ENCODE results near the gene AKT1. TPM values are rescaled to one million over a fixed set of nuclear protein-coding genes. Genes with fewer than 3 reads are reported as not detected.
"Not testable (repeated sequence)": the region's sequence is repeated elsewhere in the genome, so short reads cannot be mapped to it uniquely, and the experiment has no call there.

The AKT1 gene
- total RNA-seq, 1 donor from 2014 or later: 155 TPM

DNA sequence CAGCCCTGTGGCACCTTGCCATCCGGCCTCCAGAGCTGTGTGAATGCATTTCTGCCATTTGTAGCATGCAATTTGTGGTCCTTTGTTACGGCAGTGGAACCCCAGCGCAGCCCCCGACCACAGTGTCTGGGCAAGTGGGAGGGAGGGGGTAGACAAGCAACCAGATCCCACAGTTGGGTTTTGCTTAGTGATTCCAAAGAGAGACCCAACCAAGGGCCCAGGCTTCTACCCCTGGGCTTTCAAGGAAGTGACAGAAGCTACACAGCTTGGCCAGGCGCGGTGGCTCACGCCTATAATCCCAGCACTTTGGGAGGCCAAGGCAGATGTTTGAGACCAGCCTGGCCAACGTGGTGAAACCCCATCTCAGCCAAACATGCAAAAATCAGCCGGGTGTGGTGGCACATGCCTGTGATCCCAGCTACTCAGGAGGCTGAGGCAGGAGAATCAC is 23.2 kb upstream of the AKT1 start:
- DNase-seq (ENCODE audit: low read depth) (no peak), FAIRE-seq (no peak)
- H3K27me3 Mint-ChIP-seq (ENCODE audit: low read depth, unreplicated experiment): no peaks in the 10 kb centered on the region
- Histone ChIP-seq H3K4me3 (ENCODE audit: insufficient read depth, low read depth, low read length) (no peak overlapping the region), H3K36me3 (ENCODE audit: insufficient read depth, low read length) (no peaks in the 10 kb centered on the region), H3K79me2 (ENCODE audit: insufficient read depth, low read length) (peaks cover 4% of the 10 kb centered on the region), H3K9ac (ENCODE audit: low read length) (no peak overlapping the region), H3K27me3 (ENCODE audit: insufficient read depth, low read length) (no peaks in the 10 kb centered on the region), H2AFZ (ENCODE audit: low read depth, low read length) (no peak overlapping the region), H3K4me2 (ENCODE audit: low read length) (no peak overlapping the region), H3K27ac (ENCODE audit: low read depth, low read length) (no peak overlapping the region), H3K4me1 (ENCODE audit: insufficient read depth, low read length) (peaks cover 14% of the 10 kb centered on the region), H3K9me3 (ENCODE audit: insufficient read depth, low read depth, low read length) (peaks cover 2% of the 10 kb centered on the region), H4K20me1 (ENCODE audit: insufficient read depth, low read length) (peaks cover 7% of the 10 kb centered on the region)
- no peaks in the 10 kb centered on the region for H3K9me3 Mint-ChIP-seq (ENCODE audit: unreplicated experiment)
- no peaks in the 10 kb centered on the region for H3K4me1 Mint-ChIP-seq (ENCODE audit: low read depth, unreplicated experiment)
- TF ChIP-seq, protein P1, sequence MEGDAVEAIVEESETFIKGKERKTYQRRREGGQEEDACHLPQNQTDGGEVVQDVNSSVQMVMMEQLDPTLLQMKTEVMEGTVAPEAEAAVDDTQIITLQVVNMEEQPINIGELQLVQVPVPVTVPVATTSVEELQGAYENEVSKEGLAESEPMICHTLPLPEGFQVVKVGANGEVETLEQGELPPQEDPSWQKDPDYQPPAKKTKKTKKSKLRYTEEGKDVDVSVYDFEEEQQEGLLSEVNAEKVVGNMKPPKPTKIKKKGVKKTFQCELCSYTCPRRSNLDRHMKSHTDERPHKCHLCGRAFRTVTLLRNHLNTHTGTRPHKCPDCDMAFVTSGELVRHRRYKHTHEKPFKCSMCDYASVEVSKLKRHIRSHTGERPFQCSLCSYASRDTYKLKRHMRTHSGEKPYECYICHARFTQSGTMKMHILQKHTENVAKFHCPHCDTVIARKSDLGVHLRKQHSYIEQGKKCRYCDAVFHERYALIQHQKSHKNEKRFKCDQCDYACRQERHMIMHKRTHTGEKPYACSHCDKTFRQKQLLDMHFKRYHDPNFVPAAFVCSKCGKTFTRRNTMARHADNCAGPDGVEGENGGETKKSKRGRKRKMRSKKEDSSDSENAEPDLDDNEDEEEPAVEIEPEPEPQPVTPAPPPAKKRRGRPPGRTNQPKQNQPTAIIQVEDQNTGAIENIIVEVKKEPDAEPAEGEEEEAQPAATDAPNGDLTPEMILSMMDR (IDR thresholded peaks at IDR 0.05; ENCODE audit: insufficient read depth, low read depth, low read length): no peak
- no peak for TF ChIP-seq EZH2 (IDR thresholded peaks at IDR 0.05; ENCODE audit: insufficient read depth, low read length)
- H3K36me3 Mint-ChIP-seq (ENCODE audit: low read depth, unreplicated experiment): peaks cover 4% of the 10 kb centered on the region
- H3K4me3 Mint-ChIP-seq (ENCODE audit: unreplicated experiment): no peak overlapping the region
- H3K27ac Mint-ChIP-seq (ENCODE audit: unreplicated experiment): no peak overlapping the region

DNA sequence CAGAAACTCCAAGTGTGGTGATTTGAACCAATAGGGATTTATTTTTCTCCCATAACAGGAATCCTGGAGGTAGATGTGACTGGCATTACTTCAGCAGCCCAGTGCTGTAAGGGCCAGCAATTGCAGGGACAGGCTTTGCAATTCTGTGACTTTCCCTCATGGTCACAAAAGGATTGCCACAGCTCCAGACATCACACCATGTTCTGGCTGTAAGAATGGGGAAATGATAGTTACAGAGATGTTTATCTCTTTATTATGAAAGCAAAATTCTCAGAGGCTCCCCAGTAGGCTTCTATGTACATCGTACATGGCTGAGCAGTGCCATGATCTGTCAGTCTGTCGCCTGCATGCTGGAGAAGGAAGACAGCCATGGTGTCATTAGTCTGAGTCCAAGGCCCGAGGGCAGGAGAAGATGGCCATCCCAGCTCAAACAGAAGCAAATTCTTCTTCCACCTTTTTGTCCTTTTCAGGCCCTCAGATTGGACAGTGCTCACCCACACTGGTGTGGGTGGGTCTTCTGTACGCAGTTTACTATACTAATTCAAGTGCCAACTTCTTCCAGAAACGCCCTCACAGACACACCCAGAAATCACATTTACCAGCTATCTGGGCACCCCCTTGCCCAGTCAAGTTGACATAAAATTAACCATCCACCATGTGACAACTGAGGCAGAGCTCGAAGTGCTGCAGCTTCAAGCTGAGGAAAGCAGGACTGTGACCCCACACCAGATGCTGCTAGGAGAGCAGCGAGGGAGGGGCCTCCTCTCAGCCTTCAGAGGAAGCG is 22.6 kb upstream of the AKT1 start:
- Histone ChIP-seq H2AFZ (ENCODE audit: low read depth, low read length) (no peak overlapping the region), H3K27ac (ENCODE audit: low read depth, low read length) (no peak overlapping the region), H3K27me3 (ENCODE audit: insufficient read depth, low read length) (no peaks in the 10 kb centered on the region), H3K9me3 (ENCODE audit: insufficient read depth, low read depth, low read length) (peaks cover 2% of the 10 kb centered on the region), H4K20me1 (ENCODE audit: insufficient read depth, low read length) (peaks cover 13% of the 10 kb centered on the region), H3K4me2 (ENCODE audit: low read length) (no peak overlapping the region), H3K36me3 (ENCODE audit: insufficient read depth, low read length) (no peaks in the 10 kb centered on the region), H3K4me1 (ENCODE audit: insufficient read depth, low read length) (peaks cover 14% of the 10 kb centered on the region), H3K79me2 (ENCODE audit: insufficient read depth, low read length) (peaks cover 4% of the 10 kb centered on the region), H3K9ac (ENCODE audit: low read length) (no peak overlapping the region), H3K4me3 (ENCODE audit: insufficient read depth, low read depth, low read length) (no peak overlapping the region)
- FAIRE-seq (no peak), DNase-seq (ENCODE audit: low read depth) (no peak)
- H3K27me3 Mint-ChIP-seq (ENCODE audit: low read depth, unreplicated experiment): no peaks in the 10 kb centered on the region
- H3K9me3 Mint-ChIP-seq (ENCODE audit: unreplicated experiment): no peaks in the 10 kb centered on the region
- H3K36me3 Mint-ChIP-seq (ENCODE audit: low read depth, unreplicated experiment): peaks cover 2% of the 10 kb centered on the region
- H3K4me1 Mint-ChIP-seq (ENCODE audit: low read depth, unreplicated experiment): no peaks in the 10 kb centered on the region
- H3K4me3 Mint-ChIP-seq (ENCODE audit: unreplicated experiment): peak overlapping the region; percentile 14
- H3K27ac Mint-ChIP-seq (ENCODE audit: unreplicated experiment): no peak overlapping the region
- no peak for TF ChIP-seq EZH2 (IDR thresholded peaks at IDR 0.05; ENCODE audit: insufficient read depth, low read length)
- TF ChIP-seq, protein P1 (IDR thresholded peaks at IDR 0.05; ENCODE audit: insufficient read depth, low read depth, low read length): no peak

DNA sequence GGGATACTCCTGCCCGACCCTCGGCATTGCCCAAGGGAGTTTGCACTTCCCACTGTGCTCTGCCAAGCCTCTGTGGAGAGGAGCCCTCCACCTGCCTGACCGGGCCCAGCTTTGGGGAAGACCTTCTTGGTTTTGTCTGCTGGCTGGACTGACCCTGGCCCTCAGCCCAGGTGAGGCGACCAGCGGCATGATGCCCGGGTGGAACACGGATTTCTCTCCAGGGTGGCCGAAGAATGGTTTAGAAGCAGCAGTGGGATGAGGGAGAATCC is 21.0 kb upstream of the AKT1 start:
- Mint-ChIP-seq H3K9me3 (ENCODE audit: unreplicated experiment) (no peaks in the 10 kb centered on the region), H3K27ac (ENCODE audit: unreplicated experiment) (no peak overlapping the region), H3K27me3 (ENCODE audit: low read depth, unreplicated experiment) (no peaks in the 10 kb centered on the region), H3K36me3 (ENCODE audit: low read depth, unreplicated experiment) (peaks cover 2% of the 10 kb centered on the region), H3K4me1 (ENCODE audit: low read depth, unreplicated experiment) (no peaks in the 10 kb centered on the region), H3K4me3 (ENCODE audit: unreplicated experiment) (peak overlapping the region; percentile 89)
- peak overlapping the region; percentile 77 for H3K27ac ChIP-seq (ENCODE audit: low read depth, low read length)
- no peak for TF ChIP-seq EZH2 (IDR thresholded peaks at IDR 0.05; ENCODE audit: insufficient read depth, low read length)
- TF ChIP-seq, protein P1 (IDR thresholded peaks at IDR 0.05; ENCODE audit: insufficient read depth, low read depth, low read length): no peak
- H3K36me3 ChIP-seq (ENCODE audit: insufficient read depth, low read length): no peaks in the 10 kb centered on the region
- peak overlapping the region; percentile 86 for H3K9ac ChIP-seq (ENCODE audit: low read length)
- no peaks in the 10 kb centered on the region for H3K27me3 ChIP-seq (ENCODE audit: insufficient read depth, low read length)
- H4K20me1 ChIP-seq (ENCODE audit: insufficient read depth, low read length): peaks cover 13% of the 10 kb centered on the region
- H3K79me2 ChIP-seq (ENCODE audit: insufficient read depth, low read length): peaks cover 4% of the 10 kb centered on the region
- DNase-seq (ENCODE audit: low read depth) (no peak), FAIRE-seq (no peak)
- peaks cover 14% of the 10 kb centered on the region for H3K4me1 ChIP-seq (ENCODE audit: insufficient read depth, low read length)
- H3K9me3 ChIP-seq (ENCODE audit: insufficient read depth, low read depth, low read length): peaks cover 2% of the 10 kb centered on the region
- H2AFZ ChIP-seq (ENCODE audit: low read depth, low read length): peak overlapping the region; percentile 94
- peak overlapping the region; percentile 75 for H3K4me3 ChIP-seq (ENCODE audit: insufficient read depth, low read depth, low read length)
- H3K4me2 ChIP-seq (ENCODE audit: low read length): peak overlapping the region; percentile 95

DNA sequence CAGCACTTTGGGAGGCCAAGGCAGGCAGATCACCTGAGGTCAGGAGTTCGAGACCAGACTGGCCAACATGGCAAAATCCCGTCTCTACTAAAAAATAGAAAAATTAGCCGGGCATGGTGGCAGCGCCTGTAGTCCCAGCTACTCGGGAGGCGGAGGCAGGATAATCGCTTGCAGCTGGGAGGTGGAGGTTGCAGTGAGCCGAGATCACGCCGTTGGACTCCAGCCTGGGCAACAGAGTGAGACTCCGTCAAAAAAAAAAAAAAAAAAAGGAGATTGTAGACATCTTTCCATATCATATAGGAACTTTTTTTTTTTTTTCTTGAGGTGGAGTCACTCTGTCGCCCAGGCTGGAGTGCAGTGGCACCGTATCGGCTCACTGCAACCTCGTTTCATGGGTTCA is 19.2 kb upstream of the AKT1 start:
- H3K36me3 Mint-ChIP-seq (ENCODE audit: low read depth, unreplicated experiment); H2AFZ ChIP-seq (ENCODE audit: low read depth, low read length); DNase-seq (ENCODE audit: low read depth); H3K4me1 Mint-ChIP-seq (ENCODE audit: low read depth, unreplicated experiment); H3K27me3 Mint-ChIP-seq (ENCODE audit: low read depth, unreplicated experiment); H3K27ac ChIP-seq (ENCODE audit: low read depth, low read length); H3K9me3 Mint-ChIP-seq (ENCODE audit: unreplicated experiment); H3K79me2 ChIP-seq (ENCODE audit: insufficient read depth, low read length); H3K9me3 ChIP-seq (ENCODE audit: insufficient read depth, low read depth, low read length); H3K36me3 ChIP-seq (ENCODE audit: insufficient read depth, low read length); FAIRE-seq; H3K27me3 ChIP-seq (ENCODE audit: insufficient read depth, low read length): not testable (repeated sequence)
- Mint-ChIP-seq H3K27ac (ENCODE audit: unreplicated experiment) (peak overlapping the region; percentile 75), H3K4me3 (ENCODE audit: unreplicated experiment) (peak overlapping the region; percentile 88)
- Histone ChIP-seq H3K9ac (ENCODE audit: low read length) (peak overlapping the region; percentile 86), H3K4me3 (ENCODE audit: insufficient read depth, low read depth, low read length) (peak overlapping the region; percentile 75), H3K4me2 (ENCODE audit: low read length) (peak overlapping the region; percentile 95), H4K20me1 (ENCODE audit: insufficient read depth, low read length) (peaks cover 13% of the 10 kb centered on the region), H3K4me1 (ENCODE audit: insufficient read depth, low read length) (peaks cover 11% of the 10 kb centered on the region)
